ENCODE measurements around the gene LXN.

DNA sequence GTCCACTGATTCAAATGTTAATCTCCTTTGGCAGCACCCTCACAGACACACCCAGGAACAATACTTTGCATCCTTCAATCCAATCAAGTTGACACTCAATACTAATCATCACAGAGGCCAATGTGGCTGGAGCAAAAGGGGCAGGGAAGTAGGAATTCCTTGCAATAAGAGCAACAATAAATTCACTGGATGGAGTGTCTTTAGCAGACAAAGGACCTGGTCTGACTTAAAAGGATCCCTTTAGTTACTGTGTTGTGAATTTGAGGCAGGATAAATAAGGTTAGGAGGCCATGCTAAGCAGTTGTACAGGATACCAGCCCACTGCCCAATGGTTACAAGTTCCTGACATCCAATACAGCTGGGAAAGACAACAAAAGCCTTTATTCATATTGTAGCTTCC, 40.5 kb downstream of the LXN start:
- TF ChIP-seq POLR2AphosphoS5 (IDR thresholded peaks at IDR 0.05; ENCODE audit: low read depth, low read length) (no peak), POLR2A (IDR thresholded peaks at IDR 0.05; ENCODE audit: low read depth, low read length) (no peak), TAF1 (IDR thresholded peaks at IDR 0.05; ENCODE audit: low read depth, low read length) (no peak), POU2F2 (IDR thresholded peaks at IDR 0.05; ENCODE audit: low read depth, low read length) (no peak), SPI1 (IDR thresholded peaks at IDR 0.05; ENCODE audit: low read depth, low read length) (no peak)
